HEK293T (cell line): ENCODE data around the gene MYLK4.

Experiments used
- CTCF ChIA-PET: fragments of 350-600 bp; formaldehyde crosslinking; extraction: SDS; loops from one replicate; lab custom pipeline; 2021; ENCODE audit warnings: antibody characterized with exemption, inconsistent platforms; lab: Yijun Ruan, JAX
- POLR2A ChIA-PET: fragments of 350-600 bp; formaldehyde crosslinking; extraction: SDS; loops from one replicate; lab custom pipeline; 2020; ENCODE audit warnings: antibody characterized with exemption, inconsistent platforms; lab: Yijun Ruan, JAX
- DNase-seq: peaks from one replicate; pipeline ENCODE4 v3.0.0; 2012; ENCODE audit warnings: mixed read lengths; ENCODE audit errors: extremely low spot score
- ARNT ChIP-seq: fragments of 450-650 bp; IDR thresholded peaks from 2 replicates; pipeline ENCODE4 v1.6.1; 2017; ENCODE audit warnings: mild to moderate bottlenecking
- BHLHE40 ChIP-seq: fragments of 450-650 bp; IDR thresholded peaks from 2 replicates; pipeline ENCODE4 v1.6.1; 2016; ENCODE audit warnings: mild to moderate bottlenecking, moderate library complexity, borderline replicate concordance
- CTBP1 ChIP-seq: fragments of 450-650 bp; IDR thresholded peaks from 2 replicates; pipeline ENCODE4 v1.6.1; 2016; ENCODE audit warnings: borderline replicate concordance
- ELF4 ChIP-seq: fragments of 450-650 bp; IDR thresholded peaks from 2 replicates; pipeline ENCODE4 v1.6.1; 2017; ENCODE audit warnings: antibody characterized with exemption
- FOXA1 ChIP-seq: fragments of 450-650 bp; IDR thresholded peaks from 2 replicates; pipeline ENCODE4 v1.6.1; 2016; ENCODE audit warnings: mild to moderate bottlenecking
- FOXK2 ChIP-seq: fragments of 450-650 bp; IDR thresholded peaks from 2 replicates; pipeline ENCODE4 v1.6.1; 2016; ENCODE audit warnings: mild to moderate bottlenecking
- FOXM1 ChIP-seq: fragments of 450-650 bp; IDR thresholded peaks from 2 replicates; pipeline ENCODE4 v1.6.1; 2017; ENCODE audit warnings: mild to moderate bottlenecking, borderline replicate concordance
- HDGF ChIP-seq: fragments of 450-650 bp; IDR thresholded peaks from 2 replicates; pipeline ENCODE4 v1.6.1; 2017; ENCODE audit warnings: antibody characterized with exemption, borderline replicate concordance
- L3MBTL2 ChIP-seq: fragments of 450-650 bp; conservative IDR thresholded peaks from 2 replicates; pipeline ENCODE4 v1.6.1; 2016; ENCODE audit warnings: mild to moderate bottlenecking
- LEF1 ChIP-seq: fragments of 450-650 bp; IDR thresholded peaks from 2 replicates; pipeline ENCODE4 v1.6.1; 2017; ENCODE audit warnings: mild to moderate bottlenecking, borderline replicate concordance
- NFRKB ChIP-seq: fragments of 450-650 bp; IDR thresholded peaks from 2 replicates; pipeline ENCODE4 v1.6.1; 2016; ENCODE audit warnings: mild to moderate bottlenecking, moderate library complexity
- SP1 ChIP-seq: fragments of 450-650 bp; IDR thresholded peaks from 2 replicates; pipeline ENCODE4 v1.6.1; 2017
- SUZ12 ChIP-seq: fragments of 450-650 bp; IDR thresholded peaks from 2 replicates; pipeline ENCODE4 v1.6.1; 2016; ENCODE audit warnings: mild to moderate bottlenecking
- TARDBP ChIP-seq: fragments of 450-650 bp; IDR thresholded peaks from 2 replicates; pipeline ENCODE4 v1.6.1; 2016
- ZNF384 ChIP-seq: fragments of 450-650 bp; IDR thresholded peaks from 2 replicates; pipeline ENCODE4 v1.6.1; 2016
- TF ChIP-seq, protein P1 (sequence below): fragments of 450-650 bp; IDR thresholded peaks from 2 replicates; pipeline ENCODE4 v1.6.1; 2016

The MYLK4 gene

DNA sequence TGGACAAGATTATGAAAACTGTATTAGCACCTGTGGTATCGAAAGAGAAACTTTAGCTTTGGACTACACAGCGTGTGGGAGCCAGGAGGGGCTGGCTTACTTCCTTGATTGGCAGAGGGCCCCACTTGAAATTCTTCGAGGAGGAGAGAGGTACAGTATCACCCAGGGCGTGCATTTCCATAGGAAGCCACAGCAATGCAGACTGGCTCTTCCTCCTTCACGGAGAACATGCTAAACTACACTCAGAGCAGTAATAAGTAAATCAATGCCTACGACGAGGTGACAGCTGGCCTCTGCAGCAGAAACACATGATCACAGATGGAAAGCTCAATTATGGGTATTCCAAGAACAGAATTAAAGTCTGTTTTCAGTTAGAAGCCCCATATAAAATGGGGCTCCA is 44.2 kb downstream of the MYLK4 start:
- ChIA-PET POLR2A (no interaction called here), CTCF (no interaction called here)
- no peak for DNase-seq
- TF ChIP-seq, protein P1, sequence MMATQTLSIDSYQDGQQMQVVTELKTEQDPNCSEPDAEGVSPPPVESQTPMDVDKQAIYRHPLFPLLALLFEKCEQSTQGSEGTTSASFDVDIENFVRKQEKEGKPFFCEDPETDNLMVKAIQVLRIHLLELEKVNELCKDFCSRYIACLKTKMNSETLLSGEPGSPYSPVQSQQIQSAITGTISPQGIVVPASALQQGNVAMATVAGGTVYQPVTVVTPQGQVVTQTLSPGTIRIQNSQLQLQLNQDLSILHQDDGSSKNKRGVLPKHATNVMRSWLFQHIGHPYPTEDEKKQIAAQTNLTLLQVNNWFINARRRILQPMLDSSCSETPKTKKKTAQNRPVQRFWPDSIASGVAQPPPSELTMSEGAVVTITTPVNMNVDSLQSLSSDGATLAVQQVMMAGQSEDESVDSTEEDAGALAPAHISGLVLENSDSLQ: peak; percentile 24; the same call in 1 of the 2 replicates
- no peak for TF ChIP-seq SP1
- no peak for TF ChIP-seq ELF4
- TF ChIP-seq BHLHE40: no peak
- no peak for TF ChIP-seq SUZ12

DNA sequence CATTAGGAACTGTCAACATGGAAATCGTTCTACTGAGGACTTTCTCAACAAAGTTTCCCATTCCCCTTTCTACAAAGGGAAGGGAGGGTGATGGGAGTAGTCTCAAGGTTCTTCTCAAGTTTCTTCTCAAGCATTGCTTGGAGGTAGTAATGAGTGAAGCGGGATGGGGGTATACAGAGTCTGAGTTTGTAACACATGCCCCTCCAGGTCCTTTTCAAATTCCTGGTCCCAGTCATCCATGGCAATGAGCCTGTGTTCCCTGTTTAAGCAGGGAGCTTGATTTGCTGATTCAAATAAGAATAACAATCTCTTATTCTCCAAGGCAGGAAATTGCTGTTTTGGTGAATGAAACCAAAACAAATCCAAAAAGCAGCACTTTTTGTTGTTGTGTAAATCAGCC is 45.5 kb downstream of the MYLK4 start:
- POLR2A ChIA-PET: no interaction called here
- TF ChIP-seq ELF4 (no peak), SUZ12 (no peak), BHLHE40 (no peak), SP1 (no peak), FOXK2 (no peak), TARDBP (no peak), NFRKB (no peak), CTBP1 (no peak), HDGF (no peak), FOXM1 (no peak), ZNF384 (no peak), L3MBTL2 (no peak), LEF1 (no peak), FOXA1 (no peak), ARNT (no peak)
- TF ChIP-seq, protein P1: no peak
- DNase-seq: no peak
- CTCF ChIA-PET: no interaction called here

DNA sequence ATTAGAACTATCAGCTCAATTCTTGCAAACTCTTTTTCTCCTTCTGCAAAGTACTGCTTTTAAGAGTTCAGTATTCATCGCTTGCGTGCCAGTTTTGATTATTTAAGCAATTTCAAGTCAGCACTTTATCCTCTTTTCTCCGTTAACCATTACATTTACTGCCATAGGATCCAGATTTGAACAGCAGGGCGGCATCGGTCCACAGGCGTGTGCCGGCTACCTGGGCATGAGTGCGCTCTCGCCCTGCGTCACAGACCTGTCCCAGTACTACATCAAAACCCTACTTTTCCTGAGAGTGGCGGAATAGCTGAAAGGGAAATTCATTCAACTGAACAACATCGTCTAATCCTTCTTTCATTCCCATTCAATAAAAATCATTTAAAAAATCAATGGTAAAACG is 53.4 kb downstream of the MYLK4 start:
- no peak for DNase-seq
- ChIA-PET POLR2A (no interaction called here), CTCF (no interaction called here)
- TF ChIP-seq HDGF (no peak), LEF1 (no peak), NFRKB (no peak), ELF4 (no peak), ZNF384 (no peak), SP1 (no peak), ARNT (no peak), CTBP1 (no peak), FOXA1 (no peak), TARDBP (no peak), BHLHE40 (no peak)

DNA sequence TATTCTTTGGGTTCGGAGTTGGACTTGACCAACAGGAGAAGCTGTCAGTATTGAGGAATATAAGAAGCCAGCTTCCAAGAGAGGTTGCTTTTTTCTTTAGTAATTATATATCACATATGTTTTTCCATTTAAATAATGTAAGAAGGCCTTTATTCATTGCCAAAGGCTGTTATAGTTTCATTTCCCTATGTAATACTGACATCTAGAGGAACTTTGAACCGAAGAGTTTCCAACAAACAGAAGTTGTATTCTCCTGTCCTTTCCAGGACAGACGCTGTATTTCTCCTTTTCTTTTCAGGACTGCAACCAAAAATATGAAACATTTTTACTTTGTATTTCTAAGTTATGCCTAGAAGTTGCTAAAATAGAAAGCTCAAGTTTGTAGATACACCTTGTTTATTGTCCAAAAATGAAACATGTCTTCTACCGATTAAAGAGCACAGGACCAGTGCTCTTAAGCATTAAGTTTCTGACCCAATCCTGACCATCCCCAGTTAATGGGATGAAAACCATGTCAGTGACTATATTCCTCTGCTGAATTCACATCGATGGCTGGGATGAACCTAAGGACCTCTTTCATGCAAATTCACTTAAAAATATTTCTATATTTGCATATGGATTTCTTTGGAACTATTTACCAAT is 55.1 kb downstream of the MYLK4 start:
- DNase-seq: peak; percentile 18
- CTCF ChIA-PET: no interaction called here
- no peak for TF ChIP-seq L3MBTL2
- TF ChIP-seq, protein P1: no peak
- TF ChIP-seq HDGF: no peak
- no peak for TF ChIP-seq SP1
- no peak for TF ChIP-seq NFRKB
- no peak for TF ChIP-seq FOXM1
- no peak for TF ChIP-seq ZNF384
- POLR2A ChIA-PET: interaction anchor here (0.6 kb wide), 1 partner anchor 62 kb away, joined by 3 read pairs; no protein-coding TSS in a partner anchor

DNA sequence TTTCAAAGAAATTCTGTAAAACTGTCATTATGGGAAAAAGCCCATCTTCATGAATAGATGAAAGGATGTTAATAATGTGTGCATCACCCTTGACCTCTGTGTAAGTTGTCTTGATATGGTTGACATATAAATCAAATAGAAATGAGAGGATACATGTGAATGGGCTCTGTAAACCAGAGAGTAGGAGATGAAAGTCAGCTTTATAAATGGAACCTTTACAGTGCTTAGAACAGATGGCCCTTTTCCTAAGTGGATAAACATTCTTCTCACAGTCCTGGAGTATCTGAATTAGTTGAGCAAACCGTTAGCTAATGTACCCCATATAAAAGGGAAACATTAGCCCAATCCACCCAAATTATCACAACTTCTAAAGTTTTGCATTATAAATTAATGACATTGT is 57.5 kb downstream of the MYLK4 start:
- no peak for DNase-seq
- CTCF ChIA-PET: interaction anchor here (0.6 to 1.3 kb wide), 2 partner anchors 45 to 227 kb away, joined by 3 to 7 read pairs; no protein-coding TSS in a partner anchor
- TF ChIP-seq BHLHE40: no peak
- POLR2A ChIA-PET: no interaction called here

DNA sequence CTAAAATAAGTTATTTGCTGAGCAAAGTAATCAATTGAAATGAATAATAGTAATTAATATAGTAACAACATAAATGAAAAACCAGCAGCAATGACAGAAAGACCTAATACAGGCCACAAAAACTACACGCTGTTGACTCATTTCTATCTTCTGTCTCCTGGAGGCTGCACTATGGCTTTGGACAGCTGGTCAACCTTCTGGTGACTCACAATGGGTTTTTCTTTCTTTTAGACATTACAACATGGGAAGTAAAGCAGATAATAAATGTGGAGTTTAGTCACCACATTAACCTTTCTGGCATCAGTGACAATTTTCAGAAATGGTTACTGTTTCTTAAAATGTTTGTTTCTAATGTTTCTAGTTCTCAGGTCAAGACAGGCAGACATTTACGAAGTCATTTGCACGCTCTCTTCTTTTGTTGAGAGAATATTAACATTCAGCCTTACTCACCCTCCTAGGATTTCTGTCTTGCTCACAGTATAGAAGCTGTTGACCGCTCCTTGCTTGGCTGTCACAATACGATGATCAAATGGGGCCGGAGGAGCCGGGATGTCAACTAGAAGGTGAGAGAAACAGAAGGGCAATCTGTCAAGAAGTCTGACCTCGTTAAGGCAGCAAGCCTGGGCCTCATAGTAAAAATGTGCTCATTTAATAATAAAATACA is 62.2 kb downstream of the MYLK4 start:
- no peak for DNase-seq
- CTCF ChIA-PET: no interaction called here
- POLR2A ChIA-PET: no interaction called here

DNA sequence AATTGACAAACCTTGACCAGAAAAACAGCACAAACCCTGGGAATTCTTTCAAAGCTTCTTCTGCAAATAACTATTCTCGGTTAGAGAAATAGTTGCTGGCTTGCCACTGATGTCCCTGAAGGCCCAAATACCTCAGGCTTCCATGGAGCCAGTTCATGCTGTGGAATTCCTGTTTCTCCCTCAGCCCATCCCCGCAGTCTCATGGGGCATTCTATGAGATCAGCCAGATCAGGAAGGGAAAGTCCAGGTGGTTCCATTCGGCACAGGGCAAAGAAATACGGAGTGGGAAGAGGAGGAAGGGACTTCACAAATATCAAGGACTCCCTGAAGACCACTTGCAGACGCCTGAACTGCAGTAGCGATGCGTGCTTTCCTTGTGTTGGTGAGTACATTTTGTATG is 63.3 kb downstream of the MYLK4 start:
- CTCF ChIA-PET: no interaction called here

More for the DNA sequence above, 62.2 kb downstream of the MYLK4 start:
- TF ChIP-seq SP1 (no peak), FOXM1 (no peak), SUZ12 (no peak), ELF4 (no peak)

More for the DNA sequence above, 63.3 kb downstream of the MYLK4 start:
- no peak for DNase-seq
- TF ChIP-seq FOXK2 (no peak), NFRKB (no peak), LEF1 (no peak), HDGF (no peak), ARNT (no peak), FOXM1 (no peak), ZNF384 (no peak), FOXA1 (no peak), BHLHE40 (no peak), SUZ12 (no peak), CTBP1 (no peak), TARDBP (no peak), SP1 (no peak), L3MBTL2 (no peak)
- TF ChIP-seq, protein P1: no peak
- POLR2A ChIA-PET: no interaction called here
